AG04450 (cell line): Measurements from ENCODE around the gene LRCH2. TPM values are rescaled to one million over a fixed set of nuclear protein-coding genes. Genes with fewer than 3 reads are reported as not detected.
"Not testable (repeated sequence)": the region's sequence is repeated elsewhere in the genome, so short reads cannot be mapped to it uniquely, and the experiment has no call there.

Experiments used
- CTCF ChIA-PET: fragments of 300-600, 350-600 bp; formaldehyde crosslinking; extraction: SDS; loops from one replicate; lab custom pipeline; 2022; ENCODE audit warnings: antibody characterized with exemption, inconsistent platforms; lab: Charles Lee
- POLR2A ChIA-PET: fragments of 350-600 bp; formaldehyde crosslinking; extraction: SDS; loops from one replicate; lab custom pipeline; 2021; ENCODE audit warnings: antibody characterized with exemption, inconsistent platforms; lab: Yijun Ruan, JAX
- DNase-seq: peaks from one replicate; pipeline ENCODE4 v3.0.0-alpha.2; 2011; ENCODE audit warnings: low read depth, low spot score
- H3K27ac ChIP-seq: one replicate; pipeline ENCODE4 v1.5.1; 2012; ENCODE audit warnings: low read depth, low read length, control low read depth
- H3K27me3 ChIP-seq: one replicate; pipeline ENCODE4 v1.6.0; 2012; ENCODE audit warnings: low read length; ENCODE audit not compliant: control insufficient read depth, insufficient read depth
- H3K4me3 ChIP-seq: 2 replicates; pipeline ENCODE4 v1.5.1; 2011; ENCODE audit warnings: mild to moderate bottlenecking, low read depth, low read length, control low read depth
- H3K9me3 ChIP-seq: 2 replicates; pipeline ENCODE4 v1.5.1; 2012; ENCODE audit warnings: low read length; ENCODE audit not compliant: control insufficient read depth, insufficient read depth
- CTCF ChIP-seq: IDR thresholded peaks from 2 replicates; pipeline ENCODE4 v1.5.1; 2011; ENCODE audit warnings: low read depth, low read length, control low read depth, inconsistent platforms
- polyA plus RNA-seq: library from polyadenylated mRNA; depleted of rRNA; stranded (reverse); fragments of >200 nt; gene quantifications from 2 replicates; pipeline ENCODE4 v1.2.3, GENCODE V29; 2011

LRCH2 gene
- polyA plus RNA-seq, 1 experiment: 6.1 TPM

- no peaks in the 10 kb centered on the region for H3K27me3 ChIP-seq
- no peak for TF ChIP-seq CTCF
- POLR2A ChIA-PET: no interaction called here
- no peak overlapping the region for H3K4me3 ChIP-seq
- no peak for DNase-seq
- H3K9me3 ChIP-seq: no peaks in the 10 kb centered on the region
- CTCF ChIA-PET: interaction anchor here (1.1 kb wide), 1 partner anchor 55 kb away, joined by 4 read pairs; no protein-coding TSS in a partner anchor
- no peak overlapping the region for H3K27ac ChIP-seq
Observed at GRCh38 chrX:115229337-115230003, 4.4 kb downstream of the LRCH2 start.

GRCh38 chrX:115226929-115227328 is 7.0 kb downstream of the LRCH2 start:
- no peak overlapping the region for H3K27ac ChIP-seq
- H3K4me3 ChIP-seq: no peak overlapping the region
- no peaks in the 10 kb centered on the region for H3K9me3 ChIP-seq
- no peak for DNase-seq
- ChIA-PET CTCF (interaction anchor here (0.7 to 2.1 kb wide), 3 partner anchors 58 to 436 kb away, joined by 4 to 16 read pairs (median 7); no protein-coding TSS in a partner anchor), POLR2A (no interaction called here)
- peak; percentile 53 for TF ChIP-seq CTCF
- no peaks in the 10 kb centered on the region for H3K27me3 ChIP-seq

- DNase-seq, CTCF ChIA-PET, H3K9me3 ChIP-seq, POLR2A ChIA-PET, H3K27ac ChIP-seq, H3K27me3 ChIP-seq, H3K4me3 ChIP-seq: not testable (repeated sequence)
Observed at GRCh38 chrX:115217346-115217745, 16.6 kb downstream of the LRCH2 start.

GRCh38 chrX:115214605-115215004 is 19.3 kb downstream of the LRCH2 start:
- no peaks in the 10 kb centered on the region for H3K27me3 ChIP-seq
- TF ChIP-seq CTCF: no peak
- ChIA-PET POLR2A (no interaction called here), CTCF (no interaction called here)
- H3K27ac ChIP-seq: no peak overlapping the region
- H3K9me3 ChIP-seq: no peaks in the 10 kb centered on the region
- no peak for DNase-seq
- H3K4me3 ChIP-seq: no peak overlapping the region

- TF ChIP-seq CTCF: no peak
- Histone ChIP-seq H3K4me3 (no peak overlapping the region), H3K9me3 (no peaks in the 10 kb centered on the region), H3K27ac (no peak overlapping the region), H3K27me3 (no peaks in the 10 kb centered on the region)
- POLR2A ChIA-PET: no interaction called here
- CTCF ChIA-PET: no interaction called here
- DNase-seq: no peak
Observed at GRCh38 chrX:115214151-115214550, 19.7 kb downstream of the LRCH2 start.

GRCh38 chrX:115209547-115209946 is 24.3 kb downstream of the LRCH2 start:
- CTCF ChIA-PET, H3K9me3 ChIP-seq, H3K4me3 ChIP-seq, H3K27me3 ChIP-seq, H3K27ac ChIP-seq, POLR2A ChIA-PET, DNase-seq: not testable (repeated sequence)
